ENCODE data around the gene DAAM2. TPM values are rescaled to one million over a fixed set of nuclear protein-coding genes. Genes with fewer than 3 reads are reported as not detected.

The DAAM2 gene
- total RNA-seq, 6 experiments from 2014 or later = 1.6 to 9.8 (median 4.7) TPM

GRCh38 chr6:39917329-39917728 lies 125.2 kb downstream of the DAAM2 start:
- Histone ChIP-seq H3K9me3 (no peaks in the 10 kb centered on the region), H3K4me3 (no peak overlapping the region), H3K27me3 (no peaks in the 10 kb centered on the region), H3K36me3 (peaks cover 0 to 37% (median 6%) of the 10 kb centered on the region in 4 donors), H3K4me1 (peaks cover 0 to 59% (median 19%) of the 10 kb centered on the region in 4 donors), H3K27ac (no peak overlapping the region)
- 85% methylated on average over 2 of the region's 4 CpGs for WGBS (ENCODE audit: insufficient coverage, low coverage, low lambda C conversion rate, missing lambda C conversion rate)
- TF ChIP-seq POLR2A (IDR thresholded peaks at IDR 0.05) (no peak), CTCF (IDR thresholded peaks at IDR 0.05) (no peak)
- ATAC-seq = no peak
- intact Hi-C loops (cut with DNase I) = no loop called here
- no peak for DNase-seq

DNA sequence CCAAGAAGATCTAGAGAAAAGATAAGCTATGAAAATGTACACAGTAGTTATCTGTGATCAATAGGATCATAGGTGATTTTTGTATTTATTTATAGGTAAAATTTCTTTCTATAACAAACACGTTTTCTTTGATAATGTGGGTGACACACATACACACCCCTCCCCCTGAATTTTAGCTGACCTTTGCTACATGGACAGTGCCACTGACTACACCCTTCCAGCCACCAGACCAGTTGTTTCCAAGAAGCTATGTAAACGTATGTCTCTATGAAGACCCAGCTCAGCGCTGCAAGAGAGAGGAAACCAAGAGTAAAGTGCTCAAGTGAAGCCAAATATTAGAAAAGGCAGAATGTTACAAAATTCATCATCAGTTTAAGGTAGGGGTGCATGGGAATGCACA lies 125.8 kb downstream of the DAAM2 start:
- ATAC-seq (peak in 2 of 4 donors; percentile 7 to 30), DNase-seq (no peak)
- Histone ChIP-seq H3K4me1 (peaks cover 0 to 65% (median 23%) of the 10 kb centered on the region in 4 donors), H3K9me3 (no peaks in the 10 kb centered on the region), H3K4me3 (no peak overlapping the region), H3K27me3 (no peaks in the 10 kb centered on the region), H3K36me3 (peaks cover 0 to 31% (median 5%) of the 10 kb centered on the region in 4 donors), H3K27ac (no peak overlapping the region)
- TF ChIP-seq CTCF (IDR thresholded peaks at IDR 0.05) = no peak
- no peak for TF ChIP-seq POLR2A (IDR thresholded peaks at IDR 0.05)
- intact Hi-C loops (cut with DNase I) = no loop called here
- WGBS (ENCODE audit: insufficient coverage, low coverage, low lambda C conversion rate, missing lambda C conversion rate) = 42% methylated on average over 3 of the region's 3 CpGs

- Histone ChIP-seq H3K4me1 (peaks cover 0 to 73% (median 28%) of the 10 kb centered on the region in 4 donors), H3K36me3 (peaks cover 0 to 22% (median 4%) of the 10 kb centered on the region in 4 donors), H3K27me3 (no peaks in the 10 kb centered on the region), H3K27ac (peak overlapping the region in 1 of 3 donors; percentile 65), H3K4me3 (no peak overlapping the region), H3K9me3 (no peaks in the 10 kb centered on the region)
- no peak for DNase-seq
- intact Hi-C loops (cut with DNase I) = no loop called here
- WGBS (ENCODE audit: insufficient coverage, low coverage, low lambda C conversion rate, missing lambda C conversion rate) = 65% methylated on average over 5 of the region's 5 CpGs
- no peak for TF ChIP-seq CTCF (IDR thresholded peaks at IDR 0.05)
- no peak for TF ChIP-seq POLR2A (IDR thresholded peaks at IDR 0.05)
- no peak for ATAC-seq
These were observed 126.7 kb downstream of the DAAM2 start for GRCh38 chr6:39918831-39919230.

- no peak for TF ChIP-seq POLR2A (IDR thresholded peaks at IDR 0.05)
- no peak for TF ChIP-seq CTCF (IDR thresholded peaks at IDR 0.05)
- Histone ChIP-seq H3K36me3 (peaks cover 0 to 15% (median 5%) of the 10 kb centered on the region in 4 donors), H3K27me3 (no peaks in the 10 kb centered on the region), H3K4me1 (peaks cover 0 to 86% (median 32%) of the 10 kb centered on the region in 4 donors), H3K9me3 (no peaks in the 10 kb centered on the region), H3K27ac (peak overlapping the region in 2 of 3 donors; percentile 46 to 65), H3K4me3 (peak overlapping the region in 1 of 3 donors; percentile 16)
- 27% methylated on average over 3 of the region's 3 CpGs for WGBS (ENCODE audit: insufficient coverage, low coverage, low lambda C conversion rate, missing lambda C conversion rate)
- ATAC-seq (peak; percentile 11 to 48 (median 35)), DNase-seq (no peak)
- intact Hi-C loops (cut with DNase I) = no loop called here
These were observed 128.0 kb downstream of the DAAM2 start for GRCh38 chr6:39920157-39920556.

Measured in right lobe of liver (tissue), 6 donors.